NB4 (cell line): ENCODE results near the gene DCLK1.

ENCODE experiments used
- CTCF ChIP-seq: IDR thresholded peaks from one replicate; pipeline ENCODE4 v1.5.1; 2012; ENCODE audit warnings: low read depth, low read length
- MAX ChIP-seq: IDR thresholded peaks from 2 replicates; pipeline ENCODE4 v1.6.1; 2011; ENCODE audit warnings: low read depth, low read length
- MYC ChIP-seq: IDR thresholded peaks from 2 replicates; pipeline ENCODE4 v1.6.1; 2011; ENCODE audit warnings: low read depth, low read length
- POLR2A ChIP-seq: IDR thresholded peaks from 2 replicates; pipeline ENCODE4 v1.6.1; 2011; ENCODE audit warnings: mild to moderate bottlenecking; ENCODE audit not compliant: insufficient read length; ENCODE audit errors: extremely low read depth

GRCh38 chr13:35808846-35809245 is 322.3 kb downstream of the DCLK1 start:
- TF ChIP-seq CTCF (no peak), MYC (no peak), MAX (no peak), POLR2A (no peak)
